HG03378 (cell line): Measurements from ENCODE around the gene LSMEM2.

Source experiments
- ATAC-seq: cut with Tn5 transposase; IDR thresholded peaks from one replicate; pipeline ENCODE4 v1.9.1; 2021; ENCODE audit warnings: mild to moderate bottlenecking, moderate library complexity; ENCODE audit not compliant: unreplicated experiment

The LSMEM2 gene

DNA sequence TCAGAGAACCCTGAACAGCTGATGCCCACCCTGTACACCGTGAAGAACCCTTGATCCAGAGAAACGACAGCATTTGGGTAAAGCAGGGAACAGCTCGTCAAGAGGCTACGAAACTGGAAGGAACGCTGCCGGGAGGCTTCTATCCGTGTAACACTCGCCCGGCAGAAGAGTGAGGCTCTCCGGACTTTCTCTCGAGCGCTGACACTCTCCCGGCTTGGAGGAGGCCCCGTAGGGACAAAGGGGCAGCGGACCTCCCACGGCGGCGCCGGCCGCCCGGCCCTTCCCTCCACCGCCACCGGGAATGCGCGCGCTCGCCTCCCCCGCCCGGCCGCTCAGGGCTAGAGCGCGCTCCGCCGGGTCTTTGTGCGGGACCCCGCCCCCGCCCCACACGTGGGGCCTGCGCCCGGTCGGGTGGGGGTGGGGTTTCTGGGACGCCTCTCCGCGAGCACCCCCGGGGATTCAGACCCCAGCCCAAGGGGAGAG, 42.0 kb downstream of the LSMEM2 start:
- ATAC-seq: peak; percentile 25

DNA sequence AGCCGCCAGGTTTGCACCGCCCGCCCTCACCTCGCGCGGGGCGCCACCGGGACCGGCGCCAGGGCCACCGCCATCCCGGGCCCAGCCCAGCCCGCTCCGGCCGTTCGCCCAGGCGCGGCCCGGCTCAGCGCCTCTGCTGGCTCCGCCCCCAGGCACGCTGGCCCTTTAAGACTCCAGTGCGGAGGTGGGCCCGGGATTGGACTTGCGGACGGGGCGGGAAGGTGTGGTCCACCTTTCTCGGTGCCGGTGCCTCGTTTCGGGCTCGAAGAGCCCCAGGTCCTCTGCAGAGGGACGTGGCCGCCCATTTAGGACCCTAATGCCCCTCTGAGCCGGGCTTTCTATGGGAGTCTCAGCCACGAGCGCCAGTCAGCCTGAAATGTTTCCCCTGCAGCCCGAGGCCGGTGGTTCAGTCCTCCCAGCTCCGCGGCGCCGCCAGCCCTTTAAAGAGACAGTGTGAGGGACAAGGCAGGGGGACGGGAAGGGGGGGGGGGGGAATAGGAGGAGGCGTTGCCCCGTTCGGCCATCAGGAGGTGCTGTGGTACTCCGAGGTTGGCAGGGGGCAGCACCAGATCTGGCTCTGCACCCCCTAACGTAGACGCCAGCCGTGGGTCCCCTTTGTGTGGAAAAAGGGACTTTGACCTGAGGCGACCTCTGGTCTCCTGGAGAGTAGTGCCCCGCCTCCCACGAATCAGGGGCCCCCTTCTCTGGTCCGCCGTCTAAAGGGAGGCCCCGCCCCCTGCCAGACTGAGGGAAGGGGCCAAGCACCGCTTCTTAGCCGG, 42.6 kb downstream of the LSMEM2 start:
- ATAC-seq: peak; percentile 52

DNA sequence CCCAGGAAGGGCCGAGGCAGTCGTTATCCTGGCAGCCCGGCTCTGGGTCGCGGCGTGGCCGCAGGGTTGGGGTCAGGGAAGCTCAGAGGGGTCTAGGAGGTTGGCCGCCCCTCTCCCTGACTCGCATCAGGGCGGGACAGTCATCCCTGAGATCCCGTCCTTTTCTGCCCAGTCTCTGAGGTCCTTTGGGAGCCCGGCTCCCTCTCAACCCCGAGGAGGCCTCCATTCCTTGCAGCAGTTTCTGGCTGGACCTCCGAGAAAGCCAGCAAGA, 43.2 kb downstream of the LSMEM2 start:
- no peak for ATAC-seq

DNA sequence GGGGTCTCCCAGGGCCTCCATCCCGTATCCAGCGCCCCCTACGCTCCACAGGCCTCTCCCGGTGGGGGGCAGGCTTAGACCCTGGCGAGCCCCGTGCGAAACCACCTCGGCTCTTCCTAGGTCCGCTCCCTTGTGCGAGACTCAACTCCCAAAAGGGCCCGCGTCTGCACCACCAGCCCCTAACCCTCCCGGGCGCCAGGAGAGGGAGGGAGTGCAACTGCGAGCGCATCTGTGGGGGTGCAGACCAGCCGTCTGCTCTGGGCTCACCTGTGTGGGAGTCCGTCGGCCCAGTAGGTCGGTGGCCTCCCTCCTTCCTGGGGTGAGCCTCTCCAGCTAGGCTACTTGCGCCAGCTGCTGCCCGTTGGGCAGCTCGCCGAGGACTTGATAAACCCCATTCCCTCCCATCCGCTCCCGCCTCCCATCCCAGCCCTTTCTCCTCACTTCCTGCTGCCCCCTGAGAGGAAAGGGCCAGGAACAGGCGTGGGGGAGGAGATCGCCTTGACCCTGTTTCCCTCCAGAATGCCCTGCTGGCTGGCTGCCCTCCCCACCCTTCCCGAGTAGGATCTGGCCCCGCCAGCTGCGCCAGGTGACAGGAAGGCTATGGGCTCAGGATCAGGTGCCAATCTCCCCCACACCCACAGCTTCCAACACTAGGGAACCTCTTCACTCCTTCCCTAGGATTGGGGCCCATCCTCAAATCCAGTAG, 43.7 kb downstream of the LSMEM2 start, which contains the start of gene HYAL2:
Gene HYAL2, minus strand, starts transcription at position 360 of the 706 bp plus-strand sequence. CDS start 2,256 bp downstream, outside the sequence.
- no peak for ATAC-seq

DNA sequence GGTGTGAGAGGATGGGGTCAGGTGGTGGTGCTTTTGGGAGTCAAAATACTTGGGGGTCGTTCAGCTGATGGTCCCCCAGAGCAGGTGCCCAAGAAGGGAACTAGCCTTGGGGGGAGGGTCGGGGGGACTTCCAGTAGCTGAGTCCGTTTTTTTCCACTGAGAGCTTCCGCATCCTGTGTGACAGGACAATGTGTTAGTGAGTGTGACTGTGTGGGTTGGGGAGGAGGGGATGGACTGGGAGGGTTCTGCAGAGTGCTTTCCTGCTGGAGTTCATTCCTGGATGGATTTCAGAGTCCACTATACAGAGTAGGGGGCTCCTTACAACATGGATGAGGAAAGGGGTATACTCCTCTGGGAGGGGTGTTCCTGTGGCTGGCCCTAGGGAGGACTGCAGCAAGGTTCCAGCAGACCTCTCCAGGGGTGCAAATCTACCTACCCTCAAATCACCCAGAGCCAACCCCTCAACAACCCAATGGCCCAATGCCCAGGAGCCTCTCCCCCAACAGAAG, 44.3 kb downstream of the LSMEM2 start:
- no peak for ATAC-seq

DNA sequence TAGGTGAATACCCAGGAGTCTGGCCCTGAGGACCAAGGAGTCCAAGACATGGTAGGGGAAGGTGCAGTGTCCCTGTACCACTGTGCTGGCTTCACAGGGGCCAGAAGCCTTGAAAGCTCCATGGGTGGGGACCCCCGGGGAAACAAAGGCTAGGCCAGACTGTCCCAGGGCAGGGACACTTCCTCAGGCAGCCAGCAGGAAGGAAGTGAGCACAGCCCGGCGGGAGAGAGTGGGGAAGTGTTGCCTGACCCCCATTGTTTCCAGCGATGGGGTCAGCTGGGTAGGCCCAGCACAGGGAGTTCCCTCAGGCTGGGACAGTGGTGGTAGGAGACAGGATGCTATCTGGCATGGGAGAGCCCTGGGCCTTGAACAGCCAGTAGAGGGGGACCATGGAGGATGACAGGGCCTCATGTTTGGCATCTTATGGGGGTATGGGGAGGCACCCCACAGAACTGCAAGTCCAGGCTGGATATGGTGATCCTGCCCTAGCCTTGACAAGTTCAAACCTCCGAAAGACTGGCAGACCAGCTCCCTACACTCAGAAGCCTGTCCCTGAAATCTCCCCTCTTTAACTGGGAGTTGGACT, 44.8 kb downstream of the LSMEM2 start:
- ATAC-seq: no peak

DNA sequence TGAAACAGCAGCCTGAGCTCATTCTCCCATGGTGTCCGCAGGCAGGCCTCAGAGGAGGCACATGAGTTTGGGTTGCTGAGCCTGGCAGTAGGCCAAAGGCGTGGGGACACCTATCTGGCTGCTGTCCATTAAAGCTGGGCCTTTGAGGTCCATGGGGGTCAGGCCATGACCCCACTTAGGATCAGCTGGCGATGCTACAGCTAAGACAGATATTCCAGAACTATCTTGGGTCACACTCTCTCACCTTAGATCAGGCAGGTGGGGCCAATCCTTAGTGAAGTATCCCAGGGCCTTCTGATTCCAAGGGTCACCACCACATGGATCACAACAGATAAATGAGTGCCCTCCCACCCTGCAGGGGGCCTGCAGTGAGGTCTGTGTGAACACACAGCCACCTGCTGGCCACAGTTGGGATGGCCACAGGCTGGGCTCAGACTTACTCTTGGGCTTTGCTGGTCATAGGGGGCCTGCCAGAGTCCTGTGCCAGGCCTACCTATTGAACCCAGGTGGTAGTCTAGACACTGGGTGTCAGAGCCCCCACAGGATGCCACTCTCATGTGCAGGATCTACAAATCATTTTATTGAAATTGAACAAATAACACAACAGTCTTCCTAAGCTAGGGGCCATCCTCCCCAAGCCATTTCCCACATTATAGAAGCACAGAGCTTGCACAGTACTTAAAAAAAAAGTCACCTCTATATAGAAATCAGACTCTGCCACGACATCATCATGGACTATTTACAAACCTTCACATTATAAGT, 45.6 kb downstream of the LSMEM2 start:
- no peak for ATAC-seq

DNA sequence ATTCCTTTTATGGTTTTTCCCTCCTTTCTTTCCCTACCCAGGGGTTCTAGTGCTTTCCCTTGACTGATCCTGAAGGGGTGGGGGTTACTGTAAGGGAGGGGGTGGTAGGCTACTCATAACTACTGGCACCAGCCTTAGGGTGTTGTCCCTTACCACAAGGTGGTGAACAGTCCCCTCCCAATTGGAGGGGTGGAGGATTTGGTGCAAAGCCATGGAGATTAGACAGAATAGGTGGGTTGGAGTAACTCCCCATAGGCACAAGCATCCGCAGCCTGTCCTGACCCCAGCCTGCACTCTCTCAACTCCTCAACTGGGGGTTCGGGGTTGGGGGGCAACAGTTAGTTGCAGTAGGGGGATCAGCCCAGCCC, 46.2 kb downstream of the LSMEM2 start:
- no peak for ATAC-seq

DNA sequence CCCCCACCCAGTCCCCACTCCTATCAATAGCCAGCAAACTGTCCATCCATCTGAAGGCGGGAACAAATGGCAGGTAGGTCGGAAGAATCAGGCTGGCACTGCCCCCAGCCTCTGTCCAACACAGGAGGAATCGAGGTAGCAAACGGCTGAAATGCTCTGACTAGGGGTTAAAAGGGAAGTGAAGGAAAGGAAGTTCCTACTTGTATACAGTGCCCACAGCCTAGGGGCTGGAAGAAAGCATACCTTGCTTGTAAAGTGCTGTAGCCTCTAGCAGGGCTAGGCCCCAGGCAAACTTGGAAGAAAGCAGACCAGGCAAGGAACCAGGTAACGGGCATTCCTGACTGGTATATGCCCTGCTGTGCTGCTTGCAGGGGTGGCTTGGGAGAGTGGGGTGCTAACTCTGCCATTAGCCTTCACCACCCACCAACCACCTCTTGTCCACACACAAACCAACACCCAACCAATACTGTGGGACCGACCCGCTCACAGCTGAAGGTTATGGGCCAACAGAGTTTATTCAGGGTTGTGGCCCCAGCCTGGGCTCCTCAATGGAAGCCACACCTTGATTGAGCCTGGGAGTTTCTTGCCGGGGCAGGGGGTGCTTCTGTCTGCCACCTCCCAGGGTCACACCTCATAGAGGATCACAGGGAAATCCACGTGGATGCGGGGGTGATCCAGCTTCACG, 46.8 kb downstream of the LSMEM2 start:
- no peak for ATAC-seq

DNA sequence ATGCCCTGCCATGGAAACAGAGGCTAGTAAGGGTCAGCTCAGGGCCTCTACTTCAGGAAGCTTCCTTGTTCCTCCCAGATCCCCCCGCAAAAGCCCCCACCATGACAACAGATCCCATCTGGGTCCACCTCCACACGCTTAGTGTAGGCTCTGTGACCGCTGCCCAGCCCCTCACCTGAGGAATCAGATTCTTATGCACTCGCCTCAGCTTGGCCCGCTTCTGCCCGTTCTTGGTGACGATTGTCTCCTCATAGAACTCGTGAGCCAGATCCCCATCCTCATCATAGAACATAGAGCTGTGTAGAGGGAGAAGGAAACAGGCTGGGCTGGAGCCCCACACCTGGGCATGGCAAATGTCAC, 47.3 kb downstream of the LSMEM2 start:
- ATAC-seq: no peak

DNA sequence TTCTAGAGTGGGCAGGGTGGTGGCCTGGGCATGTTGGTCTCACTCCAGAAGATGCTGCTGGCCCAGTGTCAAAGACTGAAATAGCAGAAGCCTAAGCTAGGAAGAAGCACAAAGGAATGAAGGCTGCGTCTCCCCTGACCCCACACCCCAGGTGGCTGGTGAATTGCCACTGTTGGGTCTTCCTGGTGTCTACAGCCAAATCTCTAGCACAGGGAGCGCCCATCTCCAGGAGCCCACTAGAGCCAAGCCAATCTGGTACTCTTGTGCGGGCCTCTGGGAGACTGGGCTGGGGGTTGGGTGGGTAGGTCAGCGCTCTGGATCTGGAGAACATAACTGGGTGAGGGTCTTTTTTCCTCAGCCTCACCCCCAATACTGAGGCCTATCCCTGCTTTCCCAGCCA, 48.2 kb downstream of the LSMEM2 start:
- no peak for ATAC-seq

DNA sequence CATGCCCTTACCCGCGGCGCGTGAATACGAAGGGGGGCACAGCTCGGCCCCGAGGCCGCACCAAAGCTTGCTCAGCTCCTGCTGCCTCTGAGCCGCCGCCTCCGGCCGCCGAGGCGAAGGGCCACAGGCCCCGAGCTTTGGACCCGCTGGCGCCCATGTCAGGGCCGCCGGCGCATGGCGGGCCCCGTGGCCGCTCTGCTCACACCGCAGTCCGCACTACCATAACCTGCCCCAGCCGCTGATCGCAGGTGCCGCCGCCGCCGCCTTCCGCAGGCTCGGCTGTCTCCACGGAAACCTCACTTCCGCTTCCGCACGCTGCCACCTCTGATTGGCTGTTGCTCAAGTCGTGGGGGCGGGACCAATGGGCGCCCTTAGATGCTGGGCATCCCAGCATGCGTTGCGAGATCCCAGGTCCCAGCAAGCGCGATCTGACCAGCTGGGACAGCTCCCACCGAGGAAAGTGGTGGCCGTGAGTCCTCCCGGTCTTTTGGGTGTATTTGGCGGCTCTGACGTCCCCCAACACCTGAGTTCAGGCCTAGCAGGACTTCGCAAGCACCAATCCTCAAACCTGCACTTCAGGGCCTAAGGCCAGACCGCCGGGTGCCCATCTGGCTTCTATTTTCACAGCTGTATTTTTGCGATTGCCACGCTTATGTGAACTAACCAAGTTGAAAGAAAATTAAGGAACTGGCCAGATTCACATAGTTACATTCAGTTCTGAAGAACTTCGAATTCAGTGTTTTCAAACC, 49.2 kb downstream of the LSMEM2 start, which contains the start of gene TUSC2:
Gene TUSC2, minus strand, starts transcription at position 281 of the 749 bp plus-strand sequence. Its CDS starts 124 bp downstream, at position 157.
- ATAC-seq: peak; percentile 74

DNA sequence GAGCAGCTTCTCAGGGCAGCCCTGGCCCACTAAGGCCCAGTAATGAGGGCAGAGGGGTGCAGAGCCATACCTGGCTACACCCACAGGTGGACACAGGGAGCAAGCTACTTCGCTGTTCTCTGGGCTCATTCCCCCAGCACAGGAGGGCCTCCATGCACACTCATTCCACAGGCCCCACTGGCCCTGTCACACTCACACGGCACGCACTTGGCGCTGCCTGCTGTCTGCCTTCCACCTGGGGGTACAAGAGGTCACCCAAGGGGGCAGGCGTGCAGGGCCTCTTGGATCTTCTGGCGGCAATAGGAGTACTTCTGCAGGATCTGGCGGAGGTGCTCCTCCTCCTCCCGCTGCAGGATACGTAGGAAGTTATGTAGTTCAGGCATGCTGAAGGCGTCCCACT, 51.4 kb downstream of the LSMEM2 start:
- ATAC-seq: no peak

DNA sequence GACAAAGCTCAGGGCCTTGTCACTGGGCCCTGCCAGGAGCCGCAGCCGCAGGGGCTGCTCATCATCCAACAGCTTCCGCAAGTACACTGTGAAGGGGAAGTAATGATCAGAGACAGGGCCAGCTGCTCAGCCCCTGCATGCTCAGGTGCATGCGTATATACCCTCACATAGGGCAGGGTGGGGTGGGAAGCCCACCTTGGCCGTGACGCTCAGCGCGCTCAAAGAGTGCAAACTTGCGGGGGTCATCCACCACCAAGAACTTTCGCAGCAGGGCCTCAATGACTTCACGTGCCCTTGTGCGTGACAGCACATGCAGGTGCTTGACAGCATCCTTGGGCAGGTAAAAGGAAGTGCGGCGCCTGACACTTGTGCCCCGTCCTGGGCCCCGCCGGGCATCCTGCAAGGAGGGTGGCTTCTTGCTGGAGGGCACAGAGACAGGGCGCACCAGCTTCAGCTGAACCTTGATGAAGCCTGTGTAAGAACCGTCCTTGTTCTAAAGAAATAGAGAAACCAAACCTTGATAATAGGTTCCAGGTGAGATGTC, 52.5 kb downstream of the LSMEM2 start:
- ATAC-seq: no peak

DNA sequence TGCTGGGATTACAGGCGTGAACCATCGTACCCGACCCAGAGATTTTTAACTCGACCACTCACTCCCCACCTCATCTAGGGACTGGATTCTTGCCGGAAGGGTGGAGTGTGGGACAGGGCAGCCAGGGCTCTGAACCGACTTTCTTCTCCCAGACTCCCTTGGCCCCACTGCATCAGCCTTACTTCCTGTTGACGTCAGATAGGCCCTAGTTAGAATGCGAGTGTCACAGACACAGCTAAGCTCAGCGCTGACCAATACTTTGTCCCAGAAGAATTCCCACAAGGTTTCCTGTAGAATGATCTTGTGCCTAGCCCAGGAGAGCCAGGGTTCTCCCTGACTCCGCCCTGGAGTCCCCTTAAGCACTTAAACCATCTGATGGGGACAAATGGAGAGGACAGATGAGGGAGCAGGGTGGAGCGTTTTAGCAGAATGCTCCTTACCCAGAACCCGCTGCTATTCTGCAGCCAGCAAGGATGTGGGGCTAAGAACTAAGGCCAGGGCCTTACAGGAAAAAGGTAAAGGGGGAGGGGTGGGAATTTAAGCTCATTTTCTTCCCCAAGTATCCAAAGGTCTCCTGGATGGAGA, 54.9 kb downstream of the LSMEM2 start:
- ATAC-seq: no peak

DNA sequence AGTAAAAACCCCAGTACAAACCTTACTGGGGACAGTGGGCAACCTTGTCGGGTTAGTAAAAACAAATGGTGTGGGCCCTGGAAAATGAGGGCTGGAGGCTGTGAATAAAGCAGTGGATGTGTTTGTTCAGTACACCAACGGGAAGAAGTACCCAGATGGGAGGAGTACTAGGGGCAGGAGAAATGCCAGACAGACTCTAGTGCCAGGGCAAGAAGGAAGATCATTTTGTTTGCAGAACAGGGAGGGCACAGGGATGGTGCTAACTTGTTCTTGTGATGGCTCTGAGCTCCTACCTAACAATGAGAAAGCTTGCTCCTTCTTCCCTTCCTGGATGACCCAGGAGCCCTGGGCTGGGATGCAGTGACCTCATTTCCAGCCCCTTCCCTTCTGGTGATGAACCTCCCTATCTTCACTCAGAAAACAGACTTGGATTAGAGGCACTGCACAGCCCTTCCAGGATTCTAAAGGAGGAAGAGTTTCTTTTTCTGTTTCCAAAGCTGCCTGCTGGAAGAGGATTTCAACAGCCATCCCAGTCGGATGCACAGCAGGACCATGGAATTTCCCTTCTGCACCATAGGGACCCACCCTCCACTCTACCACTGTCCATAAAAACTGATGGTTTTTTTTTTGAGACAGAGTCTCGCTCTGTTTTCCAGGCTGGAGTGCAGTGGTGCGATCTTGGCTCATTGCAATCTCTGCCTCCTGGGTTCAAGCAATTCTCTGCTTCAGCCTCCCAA, 55.6 kb downstream of the LSMEM2 start:
- ATAC-seq: no peak

DNA sequence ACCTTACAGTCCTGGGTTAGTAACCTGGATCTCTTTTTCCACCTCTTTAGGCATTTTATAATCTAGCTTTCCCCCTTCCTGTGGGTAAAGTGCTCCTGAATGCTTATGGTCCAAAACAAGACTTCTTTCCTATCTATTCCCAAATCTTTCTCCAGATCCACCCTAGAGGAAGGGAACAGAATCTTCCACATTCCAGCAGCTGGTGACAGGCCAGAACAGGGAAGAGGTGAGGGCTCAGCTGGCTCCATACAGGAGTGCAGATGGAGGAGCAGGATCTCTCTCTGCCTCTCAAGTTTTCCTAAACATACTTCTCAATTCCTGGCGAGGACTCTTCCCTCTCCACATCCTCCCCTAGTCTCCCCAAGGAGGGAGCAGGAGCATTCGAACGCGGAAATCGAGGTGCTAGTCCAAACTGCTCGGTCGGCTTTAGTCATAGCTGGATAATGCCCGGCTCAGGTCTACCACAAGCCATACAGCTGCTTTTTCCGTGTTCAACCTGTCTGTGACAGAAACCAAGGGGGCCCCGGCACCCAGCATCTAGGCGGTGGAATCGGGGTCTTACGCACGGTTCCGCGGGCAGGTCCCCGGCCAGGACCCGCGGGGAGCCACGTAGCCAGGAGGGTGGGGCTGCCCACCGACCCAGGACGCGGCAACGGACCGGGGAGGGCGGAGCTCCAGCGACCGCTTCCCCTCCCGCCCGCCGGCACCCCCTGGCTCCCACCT, 57.7 kb downstream of the LSMEM2 start:
- peak; percentile 15 for ATAC-seq
